ENCODE measurements around the gene UNKL.

DNA sequence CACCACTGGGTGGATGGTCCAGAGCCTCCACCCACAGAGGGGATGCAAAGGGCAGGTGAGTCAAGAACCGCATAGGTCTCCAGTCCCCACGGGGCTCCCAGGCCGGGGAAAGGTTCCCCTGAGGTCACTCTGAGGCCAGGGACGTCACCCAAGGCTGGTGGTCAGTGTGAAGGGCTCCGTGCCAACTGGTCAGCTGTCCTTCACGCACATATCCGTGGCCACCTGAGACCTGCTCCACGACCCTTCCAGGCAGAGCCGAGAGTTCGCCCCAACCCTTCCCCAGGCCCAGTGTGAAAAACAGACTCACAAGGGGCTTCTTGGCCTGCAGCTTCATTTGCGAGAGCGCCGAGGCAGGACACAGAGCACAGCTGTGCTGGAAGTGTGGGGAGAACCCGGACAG is 65.6 kb downstream of the UNKL start:
- TF ChIP-seq CTCF (IDR thresholded peaks at IDR 0.05) (no peak), ZFX (IDR thresholded peaks at IDR 0.05; ENCODE audit: borderline replicate concordance) (no peak)

Measured in 22Rv1 (cell line).